ENCODE data around the gene PVALEF. TPM values are rescaled to one million over a fixed set of nuclear protein-coding genes. Genes with fewer than 3 reads are reported as not detected.

The PVALEF gene
- total and polyA plus RNA-seq, 7 donors = not detected

GRCh38 chr17:81160747-81161453 is 4.4 kb upstream of the PVALEF start:
- intact Hi-C loops (cut with DNase I) = no loop called here
- peak overlapping the region; percentile 52 for H3K4me3 ChIP-seq
- H3K4me1 ChIP-seq = peaks cover 3% of the 10 kb centered on the region
- ATAC-seq (no peak), DNase-seq (no peak)
- H3K27ac ChIP-seq = no peak overlapping the region
- TF ChIP-seq CTCF (IDR thresholded peaks at IDR 0.05) = no peak
- no peaks in the 10 kb centered on the region for H3K36me3 ChIP-seq (ENCODE audit: insufficient read depth in 1 of 2, low read depth in 1 of 2)
- peaks cover 0 to 23% (median 13%) of the 10 kb centered on the region in 3 donors for H3K27me3 ChIP-seq (ENCODE audit: insufficient read depth in 3 of 3, low read length in 2 of 3)
- 72 to 77% (median 75%) methylated on average over 32 of the region's 32 CpGs for WGBS, 3 donors
- no peaks in the 10 kb centered on the region for H3K9me3 ChIP-seq

- Histone ChIP-seq H3K36me3 (ENCODE audit: insufficient read depth in 1 of 2, low read depth in 1 of 2) (no peaks in the 10 kb centered on the region), H3K27me3 (ENCODE audit: insufficient read depth in 3 of 3, low read length in 2 of 3) (peaks cover 0 to 24% (median 13%) of the 10 kb centered on the region in 3 donors), H3K4me3 (no peak overlapping the region), H3K27ac (no peak overlapping the region), H3K4me1 (peaks cover 3% of the 10 kb centered on the region), H3K9me3 (no peaks in the 10 kb centered on the region)
- TF ChIP-seq CTCF (IDR thresholded peaks at IDR 0.05) = no peak
- intact Hi-C loops (cut with DNase I) = no loop called here
- 87 to 96% (median 88%) methylated on average over 13 to 15 of the region's 15 CpGs for WGBS, 3 donors
- ATAC-seq (no peak), DNase-seq (no peak)
These were observed 3.8 kb upstream of the PVALEF start for GRCh38 chr17:81161536-81161935.

GRCh38 chr17:81161972-81162371 is 3.3 kb upstream of the PVALEF start:
- TF ChIP-seq CTCF (IDR thresholded peaks at IDR 0.05) = no peak
- H3K4me3 ChIP-seq = no peak overlapping the region
- no peak for ATAC-seq
- intact Hi-C loops (cut with DNase I) = no loop called here
- H3K4me1 ChIP-seq = peaks cover 3% of the 10 kb centered on the region
- no peak for DNase-seq
- no peaks in the 10 kb centered on the region for H3K36me3 ChIP-seq (ENCODE audit: insufficient read depth in 1 of 2, low read depth in 1 of 2)
- no peak overlapping the region for H3K27ac ChIP-seq
- H3K27me3 ChIP-seq (ENCODE audit: insufficient read depth in 3 of 3, low read length in 2 of 3) = peaks cover 0 to 27% (median 13%) of the 10 kb centered on the region in 3 donors
- no peaks in the 10 kb centered on the region for H3K9me3 ChIP-seq
- 88 to 92% (median 89%) methylated on average over 16 of the region's 16 CpGs for WGBS, 3 donors

- intact Hi-C loops (cut with DNase I) = no loop called here
- Histone ChIP-seq H3K4me3 (no peak overlapping the region), H3K27me3 (ENCODE audit: insufficient read depth in 3 of 3, low read length in 2 of 3) (peaks cover 0 to 31% (median 13%) of the 10 kb centered on the region in 3 donors), H3K36me3 (ENCODE audit: insufficient read depth in 1 of 2, low read depth in 1 of 2) (no peaks in the 10 kb centered on the region), H3K27ac (no peak overlapping the region), H3K4me1 (peaks cover 3% of the 10 kb centered on the region), H3K9me3 (no peaks in the 10 kb centered on the region)
- TF ChIP-seq CTCF (IDR thresholded peaks at IDR 0.05) = no peak
- ATAC-seq (no peak), DNase-seq (no peak)
- 75 to 87% (median 86%) methylated on average over 9 to 11 of the region's 11 CpGs for WGBS, 3 donors
These were observed 2.8 kb upstream of the PVALEF start for GRCh38 chr17:81162491-81162890.
